GM04503 (cell line): Measurements from ENCODE around the gene APOO.
A peak's percentile ranks its signal among the peaks of the same experiment; 100 is the strongest.

Source experiments
- DNase-seq: peaks from one replicate; pipeline ENCODE4 v3.0.0-alpha.2; 2012; ENCODE audit warnings: low read depth

Gene APOO

GRCh38 chrX:23784470-23785331, 123.0 kb downstream of the APOO start:
- peak; percentile 54 for DNase-seq

GRCh38 chrX:23783589-23784469, 123.9 kb downstream of the APOO start:
- no peak for DNase-seq
